WERI-Rb-1 (cell line): ENCODE results near the gene SGMS1.
A peak's percentile ranks its signal among the peaks of the same experiment; 100 is the strongest.

Experiments used
- DNase-seq: peaks from one replicate; pipeline ENCODE4 v3.0.0-alpha.2; 2020
- H3K27ac ChIP-seq: fragments of 250-450 bp; sonication (Bioruptor Pico); 2 replicates; pipeline ENCODE4 v1.5.1; 2020; ENCODE audit warnings: mild to moderate bottlenecking, moderate library complexity
- H3K27me3 ChIP-seq: fragments of 250-450 bp; sonication (Bioruptor Pico); 2 replicates; pipeline ENCODE4 v1.5.1; 2021; ENCODE audit warnings: mild to moderate bottlenecking, low read depth, moderate library complexity; ENCODE audit not compliant: insufficient read depth, severe bottlenecking
- H3K36me3 ChIP-seq: fragments of 250-450 bp; sonication (Bioruptor Pico); 2 replicates; pipeline ENCODE4 v1.5.1; 2020; ENCODE audit warnings: mild to moderate bottlenecking, moderate library complexity
- H3K4me3 ChIP-seq: 2 replicates; pipeline ENCODE4 v1.5.1; 2011; ENCODE audit warnings: low read depth, mild to moderate bottlenecking, control low read depth, low read length
- H3K9me3 ChIP-seq: fragments of 250-450 bp; sonication (Bioruptor Pico); 2 replicates; pipeline ENCODE4 v1.5.1; 2021; ENCODE audit warnings: mild to moderate bottlenecking, moderate library complexity; ENCODE audit not compliant: severe bottlenecking
- TF ChIP-seq, protein P1 (sequence below): IDR thresholded peaks from 2 replicates; pipeline ENCODE4 v1.5.1; 2011; ENCODE audit warnings: low read depth, mild to moderate bottlenecking, control low read depth, inconsistent platforms, low read length

The SGMS1 gene

DNA sequence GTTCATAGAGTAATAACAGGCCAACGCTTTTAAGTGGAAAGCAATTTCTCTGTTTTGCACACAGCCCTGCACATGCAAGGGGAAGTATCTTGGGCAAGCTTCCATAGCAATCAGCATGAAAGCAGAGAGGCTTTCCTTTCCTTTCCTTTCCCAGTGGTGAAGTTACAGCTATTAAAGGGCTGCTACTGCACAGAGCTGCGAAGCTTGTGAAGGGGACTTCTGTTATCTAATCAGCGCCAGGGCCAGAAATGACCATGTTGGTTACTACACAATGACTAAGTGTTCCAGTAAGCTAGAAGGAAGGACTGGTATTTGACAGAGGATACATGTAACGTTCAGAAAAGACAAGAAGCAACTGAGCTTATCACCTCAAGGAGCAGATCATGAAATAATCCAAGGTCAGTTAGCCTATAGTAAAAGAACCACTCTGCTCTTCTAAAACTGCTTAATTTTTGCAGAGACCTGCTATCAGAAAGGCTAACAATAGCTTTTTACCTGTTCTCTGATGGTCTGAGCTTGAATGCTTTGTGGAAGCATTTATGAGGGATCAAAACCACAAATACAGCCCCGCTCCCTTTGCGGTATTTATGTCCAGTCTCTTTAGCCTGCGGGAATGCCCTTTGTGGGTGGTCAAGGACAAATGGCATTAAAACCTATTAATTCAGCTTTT lies 45.9 kb downstream of the SGMS1 start:
- TF ChIP-seq, protein P1, sequence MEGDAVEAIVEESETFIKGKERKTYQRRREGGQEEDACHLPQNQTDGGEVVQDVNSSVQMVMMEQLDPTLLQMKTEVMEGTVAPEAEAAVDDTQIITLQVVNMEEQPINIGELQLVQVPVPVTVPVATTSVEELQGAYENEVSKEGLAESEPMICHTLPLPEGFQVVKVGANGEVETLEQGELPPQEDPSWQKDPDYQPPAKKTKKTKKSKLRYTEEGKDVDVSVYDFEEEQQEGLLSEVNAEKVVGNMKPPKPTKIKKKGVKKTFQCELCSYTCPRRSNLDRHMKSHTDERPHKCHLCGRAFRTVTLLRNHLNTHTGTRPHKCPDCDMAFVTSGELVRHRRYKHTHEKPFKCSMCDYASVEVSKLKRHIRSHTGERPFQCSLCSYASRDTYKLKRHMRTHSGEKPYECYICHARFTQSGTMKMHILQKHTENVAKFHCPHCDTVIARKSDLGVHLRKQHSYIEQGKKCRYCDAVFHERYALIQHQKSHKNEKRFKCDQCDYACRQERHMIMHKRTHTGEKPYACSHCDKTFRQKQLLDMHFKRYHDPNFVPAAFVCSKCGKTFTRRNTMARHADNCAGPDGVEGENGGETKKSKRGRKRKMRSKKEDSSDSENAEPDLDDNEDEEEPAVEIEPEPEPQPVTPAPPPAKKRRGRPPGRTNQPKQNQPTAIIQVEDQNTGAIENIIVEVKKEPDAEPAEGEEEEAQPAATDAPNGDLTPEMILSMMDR, result no peak
- Histone ChIP-seq H3K36me3 (no peaks in the 10 kb centered on the region), H3K9me3 (no peaks in the 10 kb centered on the region), H3K27ac (no peak overlapping the region), H3K4me3 (no peak overlapping the region), H3K27me3 (no peaks in the 10 kb centered on the region)
- DNase-seq, result peak; percentile 11

DNA sequence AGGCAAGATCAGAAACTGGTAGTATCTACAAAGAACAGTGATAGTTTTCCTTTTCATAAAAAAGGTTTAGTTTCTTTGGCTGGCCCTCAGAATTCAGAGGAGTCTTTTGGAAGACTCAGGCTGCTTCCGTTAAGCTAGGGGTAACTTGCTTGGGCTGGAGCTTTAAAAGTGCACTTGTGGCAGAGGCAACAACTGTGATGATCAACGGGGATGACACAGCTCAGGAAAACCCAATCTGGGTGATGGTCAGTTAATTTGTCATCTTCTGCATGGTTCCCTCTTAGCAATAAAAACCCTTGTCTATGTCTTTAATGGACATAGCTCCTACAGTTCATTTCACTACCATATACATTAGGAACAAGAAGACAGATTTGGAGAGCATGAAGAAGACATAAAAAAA lies 46.7 kb downstream of the SGMS1 start:
- Histone ChIP-seq H3K9me3 (no peaks in the 10 kb centered on the region), H3K27ac (no peak overlapping the region), H3K4me3 (no peak overlapping the region), H3K27me3 (no peaks in the 10 kb centered on the region), H3K36me3 (no peaks in the 10 kb centered on the region)
- TF ChIP-seq, protein P1, result no peak
- DNase-seq, result no peak

DNA sequence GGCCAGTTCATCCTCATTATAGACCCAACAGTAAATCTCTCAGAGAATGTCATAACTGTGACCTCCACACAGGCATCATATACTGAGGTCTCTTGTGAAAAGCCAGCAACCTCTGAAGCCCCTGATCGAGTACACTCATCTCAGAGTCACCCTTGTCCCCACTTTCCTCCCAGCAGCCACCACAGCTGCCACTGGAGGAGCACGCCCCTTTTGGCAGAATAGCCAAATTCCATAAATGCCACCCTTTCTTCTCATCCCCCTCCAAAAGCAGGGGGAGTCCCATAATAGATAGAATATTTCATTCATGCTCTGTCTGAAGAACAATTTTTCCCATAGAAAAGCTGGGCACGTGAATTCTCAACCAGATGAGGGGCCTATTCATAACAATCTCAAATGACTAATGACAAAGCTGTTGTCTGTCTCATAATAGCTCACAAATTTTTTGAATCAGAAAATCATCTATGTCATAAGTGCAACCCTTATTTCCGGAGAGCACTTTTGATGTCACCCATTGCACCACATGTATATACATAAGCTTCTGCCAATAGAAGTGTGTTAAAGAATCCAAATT lies 47.4 kb downstream of the SGMS1 start:
- TF ChIP-seq, protein P1, result no peak
- Histone ChIP-seq H3K27me3 (no peaks in the 10 kb centered on the region), H3K9me3 (no peaks in the 10 kb centered on the region), H3K4me3 (no peak overlapping the region), H3K36me3 (no peaks in the 10 kb centered on the region), H3K27ac (no peak overlapping the region)
- no peak for DNase-seq

DNA sequence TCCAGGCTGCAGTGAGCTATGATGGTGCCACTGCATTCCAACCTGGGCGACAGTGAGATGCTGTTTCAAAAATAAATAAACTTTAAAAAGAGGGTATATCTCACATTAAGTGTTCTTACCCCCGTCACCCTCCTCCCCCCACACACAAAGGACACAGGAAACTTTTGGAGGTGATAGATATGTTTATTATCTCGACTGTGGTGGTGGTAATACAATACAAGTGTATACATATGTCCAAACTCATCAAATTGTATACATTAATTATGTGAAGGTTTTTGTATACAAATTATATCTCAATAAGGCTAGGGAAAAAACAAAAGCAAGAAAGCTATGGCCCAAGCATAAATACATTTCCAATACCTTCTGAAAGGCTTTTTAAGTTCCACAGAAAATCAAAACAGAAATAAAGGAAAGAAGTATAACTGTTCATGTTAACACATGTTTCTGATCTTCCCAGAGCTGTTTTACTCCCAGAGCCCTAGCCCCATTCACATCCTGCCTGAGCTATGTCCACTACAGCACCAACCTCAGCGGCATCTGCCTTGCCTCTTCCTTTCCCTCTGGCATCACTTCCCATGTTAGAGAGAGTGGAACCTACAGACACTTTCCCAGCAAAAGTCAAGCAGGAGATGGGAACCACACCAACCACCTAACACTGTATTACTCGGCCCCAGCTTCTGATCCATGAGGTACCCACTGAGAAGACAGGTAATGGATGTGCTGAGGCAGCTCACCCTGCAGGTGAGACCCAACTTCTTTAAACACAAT lies 48.1 kb downstream of the SGMS1 start:
- TF ChIP-seq, protein P1, result no peak
- no peaks in the 10 kb centered on the region for H3K36me3 ChIP-seq
- H3K9me3 ChIP-seq, result no peaks in the 10 kb centered on the region
- H3K27ac ChIP-seq, result no peak overlapping the region
- H3K4me3 ChIP-seq, result no peak overlapping the region
- DNase-seq, result no peak
- H3K27me3 ChIP-seq, result no peaks in the 10 kb centered on the region

DNA sequence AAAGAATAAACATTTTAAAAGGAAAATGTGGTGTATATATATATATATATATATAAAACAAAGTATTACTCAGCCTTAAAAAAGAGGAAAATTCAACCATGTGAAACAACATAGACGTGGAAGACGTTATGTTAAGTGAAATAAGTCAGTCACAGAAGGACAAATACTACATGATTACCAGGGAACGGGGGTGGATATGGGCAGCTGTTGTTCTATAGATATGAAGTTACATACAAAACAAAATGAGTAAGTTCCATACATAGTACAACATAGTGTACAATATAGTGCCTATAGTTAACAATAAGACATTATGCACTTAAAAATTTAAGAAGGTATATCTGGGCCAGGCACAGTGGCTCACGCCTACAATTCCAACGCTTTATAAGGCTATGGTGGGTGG lies 48.8 kb downstream of the SGMS1 start:
- no peak for DNase-seq
- Histone ChIP-seq H3K27ac (no peak overlapping the region), H3K9me3 (no peaks in the 10 kb centered on the region), H3K4me3 (no peak overlapping the region), H3K27me3 (no peaks in the 10 kb centered on the region), H3K36me3 (no peaks in the 10 kb centered on the region)
- TF ChIP-seq, protein P1, result no peak
